Measurements from ENCODE around the gene DYRK1A.

DYRK1A gene

GRCh38 chr21:37419228-37419906, 52.8 kb downstream of the DYRK1A start:
- DNase-seq = no peak

- no peak for DNase-seq
Observed at GRCh38 chr21:37421306-37421705, 54.7 kb downstream of the DYRK1A start.

- no peak for DNase-seq
Observed at GRCh38 chr21:37422382-37422781, 55.8 kb downstream of the DYRK1A start.

- DNase-seq = no peak
Observed at GRCh38 chr21:37423103-37423502, 56.5 kb downstream of the DYRK1A start.

GRCh38 chr21:37424396-37424795, 57.8 kb downstream of the DYRK1A start:
- DNase-seq = no peak

GRCh38 chr21:37425001-37425400, 58.4 kb downstream of the DYRK1A start:
- DNase-seq = no peak

- DNase-seq = no peak
Observed at GRCh38 chr21:37425684-37426083, 59.1 kb downstream of the DYRK1A start.

GRCh38 chr21:37427221-37427620, 60.6 kb downstream of the DYRK1A start:
- no peak for DNase-seq

- no peak for DNase-seq
Observed at GRCh38 chr21:37429356-37429755, 62.8 kb downstream of the DYRK1A start.

- no peak for DNase-seq
Observed at GRCh38 chr21:37430184-37430821, 63.7 kb downstream of the DYRK1A start.

GRCh38 chr21:37431243-37431642, 64.7 kb downstream of the DYRK1A start:
- DNase-seq = no peak

- DNase-seq = no peak
Observed at GRCh38 chr21:37432710-37433455, 66.3 kb downstream of the DYRK1A start.

- DNase-seq = no peak
Observed at GRCh38 chr21:37433456-37433840, 66.9 kb downstream of the DYRK1A start.

- DNase-seq = no peak
Observed at GRCh38 chr21:37435120-37435519, 68.5 kb downstream of the DYRK1A start.

GRCh38 chr21:37435711-37436110, 69.1 kb downstream of the DYRK1A start:
- no peak for DNase-seq

- DNase-seq = no peak
Observed at GRCh38 chr21:37436174-37436573, 69.6 kb downstream of the DYRK1A start.

GRCh38 chr21:37437376-37438080, 71.0 kb downstream of the DYRK1A start:
- no peak for DNase-seq

GRCh38 chr21:37443683-37444082, 77.1 kb downstream of the DYRK1A start:
- DNase-seq = no peak

GRCh38 chr21:37445228-37445627, 78.7 kb downstream of the DYRK1A start:
- no peak for DNase-seq

GRCh38 chr21:37446552-37446951, 80.0 kb downstream of the DYRK1A start:
- no peak for DNase-seq

GRCh38 chr21:37447288-37447936, 80.8 kb downstream of the DYRK1A start:
- no peak for DNase-seq

GRCh38 chr21:37449302-37449937, 82.8 kb downstream of the DYRK1A start:
- DNase-seq = no peak
